Measurements from ENCODE around the gene CDK11B.

Gene CDK11B

GRCh38 chr1:1627261-1627828, 31.5 kb downstream of the CDK11B start:
- DNase-seq (ENCODE audit: low read depth) = no peak

- no peak for DNase-seq (ENCODE audit: low read depth)
These were observed 32.3 kb downstream of the CDK11B start for GRCh38 chr1:1626207-1627141.

GRCh38 chr1:1625824-1626206, 33.0 kb downstream of the CDK11B start:
- no peak for DNase-seq (ENCODE audit: low read depth)

- no peak for DNase-seq (ENCODE audit: low read depth)
These were observed 33.4 kb downstream of the CDK11B start for GRCh38 chr1:1625404-1625775.

- no peak for DNase-seq (ENCODE audit: low read depth)
These were observed 34.1 kb downstream of the CDK11B start for GRCh38 chr1:1624443-1625403.

- DNase-seq (ENCODE audit: low read depth) = no peak
These were observed 35.0 kb downstream of the CDK11B start for GRCh38 chr1:1623631-1624442.

GRCh38 chr1:1623181-1623630, 35.6 kb downstream of the CDK11B start:
- no peak for DNase-seq (ENCODE audit: low read depth)

GRCh38 chr1:1622788-1623094, 36.1 kb downstream of the CDK11B start:
- no peak for DNase-seq (ENCODE audit: low read depth)

GRCh38 chr1:1622010-1622787, 36.6 kb downstream of the CDK11B start:
- DNase-seq (ENCODE audit: low read depth) = no peak

- DNase-seq (ENCODE audit: low read depth) = no peak
These were observed 37.4 kb downstream of the CDK11B start for GRCh38 chr1:1621173-1622009.

- no peak for DNase-seq (ENCODE audit: low read depth)
These were observed 38.2 kb downstream of the CDK11B start for GRCh38 chr1:1620433-1621139.

- no peak for DNase-seq (ENCODE audit: low read depth)
These were observed 38.9 kb downstream of the CDK11B start for GRCh38 chr1:1619917-1620361.

GRCh38 chr1:1618396-1619068, 40.3 kb downstream of the CDK11B start:
- no peak for DNase-seq (ENCODE audit: low read depth)

- no peak for DNase-seq (ENCODE audit: low read depth)
These were observed 40.9 kb downstream of the CDK11B start for GRCh38 chr1:1617925-1618324.

- no peak for DNase-seq (ENCODE audit: low read depth)
These were observed 41.3 kb downstream of the CDK11B start for GRCh38 chr1:1617516-1617915.

GRCh38 chr1:1616838-1617237, 42.0 kb downstream of the CDK11B start:
- no peak for DNase-seq (ENCODE audit: low read depth)

- peak; percentile 47 for DNase-seq (ENCODE audit: low read depth)
These were observed 42.6 kb downstream of the CDK11B start for GRCh38 chr1:1616045-1616790.

Measured in fibroblast of gingiva (primary cell).